ENCODE results near the gene DDX25.

Gene DDX25

DNA sequence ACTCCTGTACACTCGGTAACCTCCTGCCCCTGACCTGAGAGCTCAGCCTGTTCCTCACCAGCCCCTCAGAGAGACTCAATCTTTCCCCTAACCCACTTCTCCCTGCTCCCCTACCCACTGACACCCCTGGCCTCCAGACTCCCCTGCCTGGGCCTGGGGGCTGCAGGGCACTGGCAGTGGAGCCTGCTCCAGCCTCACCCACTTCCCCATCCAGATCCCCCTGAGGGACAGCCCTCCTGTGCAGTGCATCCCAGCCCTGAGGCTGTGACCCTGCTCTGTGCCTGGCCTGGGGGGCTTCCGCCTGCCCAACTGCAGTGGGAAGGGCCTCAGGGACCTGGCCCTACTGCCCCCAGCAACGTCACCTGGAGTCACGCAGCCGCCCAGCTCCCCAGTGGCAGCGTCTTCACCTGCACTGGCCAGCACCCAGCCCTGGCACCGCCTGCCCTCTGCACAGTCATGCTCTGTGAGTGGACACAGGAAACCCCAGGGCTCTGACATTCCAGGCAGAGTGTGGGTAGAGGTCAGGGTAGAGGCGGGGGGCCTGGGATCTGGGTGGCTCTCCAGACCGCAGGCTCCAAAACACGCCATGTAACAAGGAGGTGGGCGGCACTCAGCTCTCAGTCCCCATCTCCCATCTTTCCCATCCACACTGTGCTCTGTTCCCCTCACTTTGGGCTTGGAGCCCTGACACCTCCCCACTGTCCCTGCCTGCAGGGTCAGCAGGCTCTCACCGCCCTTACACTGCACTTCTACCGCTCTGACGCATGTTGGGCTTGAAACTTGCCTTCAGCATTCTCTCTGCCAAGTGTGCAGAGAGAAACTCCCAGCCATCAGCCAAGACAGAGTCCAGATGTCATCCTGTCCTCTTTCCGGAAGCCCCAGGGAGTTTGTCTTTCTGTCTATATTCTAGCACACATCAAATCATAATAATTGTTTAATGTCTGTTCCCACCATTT, 46.7 kb downstream of the DDX25 start:
- DNase-seq (ENCODE audit: low spot score), result no peak

- no peak for DNase-seq (ENCODE audit: low spot score)
These were observed 47.4 kb downstream of the DDX25 start for GRCh38 chr11:125951731-125952130.

DNA sequence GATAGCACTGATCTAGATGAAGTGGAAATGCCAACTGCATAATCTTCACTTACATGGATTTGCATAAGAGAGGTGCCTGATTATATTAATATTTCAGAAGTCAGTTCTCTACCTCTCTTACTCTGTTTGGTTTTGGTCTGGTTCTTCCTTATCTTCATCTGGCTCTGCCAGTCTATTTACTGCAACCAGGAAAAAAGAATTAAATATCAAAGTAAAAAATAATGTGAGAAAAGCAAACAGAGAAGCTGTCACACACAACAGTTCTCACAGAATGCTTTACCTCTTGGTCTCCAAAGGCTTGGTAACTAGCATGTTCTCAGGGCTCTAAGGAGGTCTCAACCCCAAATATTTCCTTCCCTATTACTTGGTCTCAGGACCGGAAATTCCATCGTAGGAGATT, 48.3 kb downstream of the DDX25 start:
- DNase-seq (ENCODE audit: low spot score), result no peak

DNA sequence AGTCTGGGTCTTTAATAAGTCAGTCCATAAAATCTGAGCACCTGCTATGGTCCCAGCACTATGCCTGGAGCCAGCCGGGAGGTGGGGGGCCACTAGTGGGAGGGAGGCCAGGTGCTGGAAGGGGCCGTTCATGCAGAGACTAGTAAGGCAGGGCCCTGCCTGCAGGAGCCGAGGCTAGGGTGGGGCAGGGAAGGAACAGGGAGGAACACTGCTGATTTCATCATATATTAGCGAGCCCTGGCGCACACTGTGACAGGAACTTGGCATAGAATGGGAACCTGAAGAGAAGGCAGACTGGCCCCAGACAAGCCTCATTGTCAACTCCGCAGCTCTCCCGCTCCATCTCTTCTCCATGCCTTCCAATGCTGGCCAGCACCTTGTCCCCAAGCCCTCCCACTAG, 48.7 kb downstream of the DDX25 start:
- no peak for DNase-seq (ENCODE audit: low spot score)

DNA sequence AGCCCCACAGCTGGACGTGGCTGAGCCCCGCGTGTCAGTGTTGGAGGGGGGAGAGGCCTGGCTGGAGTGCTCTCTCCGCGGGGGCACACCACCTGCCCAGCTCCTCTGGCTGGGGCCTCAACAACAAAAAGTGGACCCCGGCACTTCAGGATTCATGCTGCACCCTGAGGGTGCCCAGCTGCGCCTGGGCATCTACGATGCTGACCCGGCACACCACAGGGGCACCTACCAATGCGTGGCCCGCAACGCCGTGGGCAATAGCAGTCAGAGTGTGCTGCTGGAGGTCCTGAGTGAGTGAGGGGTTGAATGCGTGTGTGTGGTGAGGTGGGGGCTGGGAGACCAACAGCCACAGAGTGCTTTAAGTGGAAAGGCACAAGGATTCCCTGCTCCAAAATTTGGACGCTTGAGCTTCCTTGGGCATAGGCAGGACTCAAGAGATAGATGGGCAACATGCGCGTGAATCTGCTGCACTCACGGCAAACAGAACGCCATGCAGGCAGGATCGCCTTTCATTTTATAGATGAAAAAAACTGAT, 49.2 kb downstream of the DDX25 start:
- no peak for DNase-seq (ENCODE audit: low spot score)

DNA sequence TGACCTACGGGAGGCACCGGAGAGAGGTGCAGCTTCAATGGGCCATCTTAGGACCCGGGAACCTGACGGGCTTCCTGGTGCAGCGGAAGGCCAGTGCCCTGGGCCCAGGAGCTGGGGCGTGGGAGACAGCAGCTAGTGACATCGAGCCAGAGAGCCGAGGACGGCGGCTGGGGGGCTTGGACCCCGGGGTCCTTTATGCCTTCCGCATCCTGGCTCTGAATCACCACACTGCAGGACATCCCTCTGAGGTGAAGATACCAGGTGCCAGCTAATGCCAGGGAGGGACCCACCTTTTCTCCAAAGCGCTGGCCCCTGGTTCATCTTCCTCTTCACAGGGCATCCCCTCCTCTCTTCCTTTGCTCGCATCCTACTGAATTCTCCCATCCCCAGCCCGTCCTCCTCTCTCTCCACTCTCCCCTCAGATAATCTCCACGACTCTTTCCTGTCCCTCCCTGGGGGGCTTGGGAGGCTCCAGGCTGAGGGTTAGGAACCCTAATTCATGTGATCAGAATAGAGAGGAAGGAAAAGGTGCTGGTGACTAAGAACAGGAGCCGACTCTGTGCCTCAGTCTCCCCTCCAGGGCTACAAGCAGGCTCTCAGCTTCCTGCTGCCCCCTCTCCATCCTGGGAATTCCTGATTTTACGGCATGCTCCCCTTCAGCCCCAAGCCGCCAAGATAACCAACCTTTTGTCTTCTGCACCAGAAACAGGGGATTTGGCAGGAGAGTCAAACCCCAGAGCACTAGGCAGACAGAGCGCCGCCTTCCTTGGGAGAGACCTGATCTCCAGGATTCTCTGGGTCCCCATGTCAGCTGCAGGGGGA, 50.0 kb downstream of the DDX25 start:
- DNase-seq (ENCODE audit: low spot score), result no peak

GRCh38 chr11:125954945-125955640, 50.8 kb downstream of the DDX25 start:
- DNase-seq (ENCODE audit: low spot score), result no peak

GRCh38 chr11:125955856-125956255, 51.5 kb downstream of the DDX25 start:
- DNase-seq (ENCODE audit: low spot score), result no peak

DNA sequence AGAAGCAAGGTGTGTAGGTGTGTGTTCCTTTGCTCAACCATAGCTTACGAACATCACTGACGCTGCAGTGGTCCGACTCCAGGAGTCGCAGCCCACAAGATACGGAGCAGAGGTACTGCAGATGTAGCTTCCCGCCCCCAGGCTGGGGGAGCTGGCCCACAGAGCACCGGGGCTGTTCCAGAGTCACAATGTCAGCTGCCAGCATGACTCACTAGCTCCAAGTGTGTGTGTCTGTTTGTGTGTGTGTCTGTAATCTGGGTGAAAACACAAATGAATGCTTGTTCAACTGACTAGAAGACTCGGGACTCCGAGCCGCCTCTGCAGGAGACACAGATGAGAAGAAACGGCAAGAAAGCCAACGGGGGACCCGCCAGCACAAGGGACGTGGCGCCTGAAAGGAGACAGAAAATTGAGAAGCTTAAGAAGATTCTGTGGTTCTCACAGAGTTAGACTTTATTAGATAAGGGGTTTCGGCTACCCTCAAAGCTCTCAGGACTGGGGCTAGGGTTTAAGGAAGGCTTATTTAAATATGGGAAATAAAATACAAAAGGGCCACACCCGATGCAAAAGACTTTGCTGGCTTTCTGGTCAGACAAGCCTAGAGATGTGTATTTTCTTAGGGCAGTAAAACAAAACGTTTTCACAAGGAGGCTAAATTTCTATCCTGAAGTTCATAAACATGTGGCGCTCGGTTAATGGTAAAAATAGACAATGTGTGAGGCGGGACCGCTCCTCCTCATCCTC, 52.3 kb downstream of the DDX25 start:
- no peak for DNase-seq (ENCODE audit: low spot score)

- DNase-seq (ENCODE audit: low spot score), result no peak
These were observed 53.5 kb downstream of the DDX25 start for GRCh38 chr11:125957618-125958332.

- DNase-seq (ENCODE audit: low spot score), result no peak
These were observed 54.6 kb downstream of the DDX25 start for GRCh38 chr11:125958872-125959400.

GRCh38 chr11:125959511-125959910, 55.2 kb downstream of the DDX25 start:
- no peak for DNase-seq (ENCODE audit: low spot score)

GRCh38 chr11:125959931-125960330, 55.6 kb downstream of the DDX25 start:
- no peak for DNase-seq (ENCODE audit: low spot score)

DNA sequence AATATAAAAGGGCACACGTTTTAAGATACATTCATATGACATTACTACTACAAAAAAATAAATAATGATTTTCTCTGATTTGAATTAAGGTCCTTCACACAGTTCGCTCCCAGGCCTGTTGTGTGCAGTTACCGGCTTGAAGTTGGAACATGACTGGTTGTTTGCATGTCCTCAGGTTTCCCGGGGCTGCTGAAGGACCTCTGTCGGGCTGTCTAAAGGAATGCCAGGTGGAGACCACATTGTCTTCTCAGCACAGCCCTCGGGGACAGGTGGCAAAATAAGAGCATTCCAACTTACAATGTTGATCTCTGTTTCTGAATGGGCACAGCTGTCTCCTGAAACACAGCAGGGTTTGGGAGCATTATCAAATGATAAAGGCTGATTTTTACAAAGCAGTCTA, 56.5 kb downstream of the DDX25 start:
- no peak for DNase-seq (ENCODE audit: low spot score)

DNA sequence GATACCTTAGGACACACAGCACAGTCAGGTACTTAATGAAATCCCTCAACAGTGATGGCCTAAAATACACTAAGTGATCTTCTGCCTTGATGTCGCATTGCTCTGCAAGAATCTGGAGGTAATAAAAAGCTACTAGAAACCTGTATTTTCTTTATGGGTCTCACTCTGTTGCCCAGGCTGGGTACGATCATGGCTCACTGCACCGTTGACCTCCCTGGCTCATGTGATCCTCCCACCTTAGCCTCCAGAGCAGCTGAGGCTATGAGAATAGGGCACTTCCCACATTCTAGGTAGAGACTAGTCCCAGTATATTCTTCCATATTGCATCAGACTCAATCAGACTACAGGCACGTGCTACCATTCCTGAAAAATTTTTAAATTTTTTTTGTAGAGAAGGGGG, 63.2 kb downstream of the DDX25 start:
- no peak for DNase-seq (ENCODE audit: low spot score)

GRCh38 chr11:125968354-125968753, 64.0 kb downstream of the DDX25 start:
- DNase-seq (ENCODE audit: low spot score), result no peak

GRCh38 chr11:125971618-125972017, 67.3 kb downstream of the DDX25 start:
- no peak for DNase-seq (ENCODE audit: low spot score)

- no peak for DNase-seq (ENCODE audit: low spot score)
These were observed 70.0 kb downstream of the DDX25 start for GRCh38 chr11:125974284-125974683.

DNA sequence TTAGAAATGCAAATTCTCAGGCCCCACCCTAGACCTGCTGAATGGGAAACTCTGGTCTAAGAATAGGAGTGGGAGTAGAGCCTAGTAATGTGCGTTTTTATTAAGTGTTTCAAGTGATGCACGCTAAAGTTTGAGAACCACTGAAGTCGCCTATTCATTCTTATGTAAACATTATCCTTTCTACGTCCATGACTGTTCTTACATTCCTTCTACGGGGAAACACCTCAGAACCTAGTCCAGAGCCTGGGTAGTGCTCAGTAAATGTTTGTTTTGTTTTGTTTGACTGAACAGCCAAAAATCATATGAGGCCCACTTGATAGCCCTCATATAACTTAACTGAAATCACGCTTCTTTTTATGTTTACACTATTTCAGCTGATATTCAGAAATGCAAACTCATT, 71.3 kb downstream of the DDX25 start:
- no peak for DNase-seq (ENCODE audit: low spot score)

DNA sequence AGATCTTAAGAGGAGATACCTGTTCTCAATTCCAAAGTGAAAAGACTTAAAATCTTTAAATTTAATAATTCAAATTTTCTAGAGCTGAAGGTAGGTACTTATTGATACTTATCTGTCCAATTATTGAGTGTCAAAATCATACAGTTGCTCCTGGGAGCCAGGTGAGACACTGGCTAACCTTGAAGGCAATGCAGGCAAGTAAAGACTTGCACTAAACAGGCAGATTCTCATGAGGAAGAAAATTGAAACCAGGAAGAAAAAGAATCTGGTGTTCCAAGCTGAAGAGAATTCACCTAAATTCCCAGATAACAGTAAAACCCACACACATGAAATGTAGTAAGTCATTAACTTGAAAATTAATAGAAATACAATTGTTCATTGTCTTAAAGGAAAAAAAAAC, 71.8 kb downstream of the DDX25 start:
- DNase-seq (ENCODE audit: low spot score), result no peak

GRCh38 chr11:125977333-125977732, 73.0 kb downstream of the DDX25 start:
- no peak for DNase-seq (ENCODE audit: low spot score)
